WERI-Rb-1 (cell line): Measurements from ENCODE around the gene NCOA3.

Source experiments
- DNase-seq: peaks from one replicate; pipeline ENCODE4 v3.0.0-alpha.2; 2020
- H3K27ac ChIP-seq: fragments of 250-450 bp; sonication (Bioruptor Pico); 2 replicates; pipeline ENCODE4 v1.5.1; 2020; ENCODE audit warnings: mild to moderate bottlenecking, moderate library complexity
- H3K27me3 ChIP-seq: fragments of 250-450 bp; sonication (Bioruptor Pico); 2 replicates; pipeline ENCODE4 v1.5.1; 2021; ENCODE audit warnings: mild to moderate bottlenecking, low read depth, moderate library complexity; ENCODE audit not compliant: insufficient read depth, severe bottlenecking
- H3K36me3 ChIP-seq: fragments of 250-450 bp; sonication (Bioruptor Pico); 2 replicates; pipeline ENCODE4 v1.5.1; 2020; ENCODE audit warnings: mild to moderate bottlenecking, moderate library complexity
- H3K4me3 ChIP-seq: 2 replicates; pipeline ENCODE4 v1.5.1; 2011; ENCODE audit warnings: low read depth, mild to moderate bottlenecking, control low read depth, low read length
- H3K9me3 ChIP-seq: fragments of 250-450 bp; sonication (Bioruptor Pico); 2 replicates; pipeline ENCODE4 v1.5.1; 2021; ENCODE audit warnings: mild to moderate bottlenecking, moderate library complexity; ENCODE audit not compliant: severe bottlenecking
- CTCF ChIP-seq: IDR thresholded peaks from 2 replicates; pipeline ENCODE4 v1.5.1; 2011; ENCODE audit warnings: low read depth, mild to moderate bottlenecking, control low read depth, inconsistent platforms, low read length

NCOA3 gene

GRCh38 chr20:47596003-47596571 is 94.4 kb downstream of the NCOA3 start:
- Histone ChIP-seq H3K4me3 (no peak overlapping the region), H3K27ac (no peak overlapping the region), H3K27me3 (no peaks in the 10 kb centered on the region), H3K36me3 (no peaks in the 10 kb centered on the region), H3K9me3 (no peaks in the 10 kb centered on the region)
- TF ChIP-seq CTCF: no peak
- DNase-seq: no peak

GRCh38 chr20:47597090-47597489 is 95.4 kb downstream of the NCOA3 start:
- no peaks in the 10 kb centered on the region for H3K27me3 ChIP-seq
- TF ChIP-seq CTCF: no peak
- no peak overlapping the region for H3K27ac ChIP-seq
- no peak for DNase-seq
- H3K4me3 ChIP-seq: no peak overlapping the region
- H3K9me3 ChIP-seq: no peaks in the 10 kb centered on the region
- no peaks in the 10 kb centered on the region for H3K36me3 ChIP-seq

- no peaks in the 10 kb centered on the region for H3K9me3 ChIP-seq
- H3K27ac ChIP-seq: no peak overlapping the region
- H3K4me3 ChIP-seq: no peak overlapping the region
- no peaks in the 10 kb centered on the region for H3K36me3 ChIP-seq
- no peak for DNase-seq
- H3K27me3 ChIP-seq: no peaks in the 10 kb centered on the region
- no peak for TF ChIP-seq CTCF
These were observed 97.4 kb downstream of the NCOA3 start for GRCh38 chr20:47598911-47599744.

GRCh38 chr20:47600967-47601547 is 99.4 kb downstream of the NCOA3 start:
- no peak overlapping the region for H3K27ac ChIP-seq
- no peaks in the 10 kb centered on the region for H3K36me3 ChIP-seq
- no peaks in the 10 kb centered on the region for H3K9me3 ChIP-seq
- TF ChIP-seq CTCF: no peak
- H3K27me3 ChIP-seq: no peaks in the 10 kb centered on the region
- H3K4me3 ChIP-seq: no peak overlapping the region
- DNase-seq: no peak

- Histone ChIP-seq H3K9me3 (no peaks in the 10 kb centered on the region), H3K36me3 (no peaks in the 10 kb centered on the region), H3K4me3 (no peak overlapping the region), H3K27me3 (no peaks in the 10 kb centered on the region), H3K27ac (no peak overlapping the region)
- no peak for DNase-seq
- TF ChIP-seq CTCF: no peak
These were observed 101.6 kb downstream of the NCOA3 start for GRCh38 chr20:47603260-47603659.
